Fibroblast of lung (primary cell): ENCODE results near the gene BLTP2.

Experiments used
- EZH2 ChIP-seq: IDR thresholded peaks from 2 replicates; pipeline ENCODE4 v1.5.1; 2012; ENCODE audit warnings: low read length, control low read depth, mild to moderate bottlenecking; ENCODE audit errors: missing control alignments
- TF ChIP-seq, protein P1 (sequence below), 2 donors: IDR thresholded peaks in 1 of 2; conservative IDR thresholded peaks in 1 of 2; 1 replicate in 1 of 2; 2 replicates in 1 of 2; pipeline ENCODE4 v1.5.1; 2011 to 2012; ENCODE audit warnings: low read length in 2 of 2, control low read depth in 1 of 2, inconsistent platforms in 1 of 2, low read depth in 1 of 2, mild to moderate bottlenecking in 1 of 2

DNA sequence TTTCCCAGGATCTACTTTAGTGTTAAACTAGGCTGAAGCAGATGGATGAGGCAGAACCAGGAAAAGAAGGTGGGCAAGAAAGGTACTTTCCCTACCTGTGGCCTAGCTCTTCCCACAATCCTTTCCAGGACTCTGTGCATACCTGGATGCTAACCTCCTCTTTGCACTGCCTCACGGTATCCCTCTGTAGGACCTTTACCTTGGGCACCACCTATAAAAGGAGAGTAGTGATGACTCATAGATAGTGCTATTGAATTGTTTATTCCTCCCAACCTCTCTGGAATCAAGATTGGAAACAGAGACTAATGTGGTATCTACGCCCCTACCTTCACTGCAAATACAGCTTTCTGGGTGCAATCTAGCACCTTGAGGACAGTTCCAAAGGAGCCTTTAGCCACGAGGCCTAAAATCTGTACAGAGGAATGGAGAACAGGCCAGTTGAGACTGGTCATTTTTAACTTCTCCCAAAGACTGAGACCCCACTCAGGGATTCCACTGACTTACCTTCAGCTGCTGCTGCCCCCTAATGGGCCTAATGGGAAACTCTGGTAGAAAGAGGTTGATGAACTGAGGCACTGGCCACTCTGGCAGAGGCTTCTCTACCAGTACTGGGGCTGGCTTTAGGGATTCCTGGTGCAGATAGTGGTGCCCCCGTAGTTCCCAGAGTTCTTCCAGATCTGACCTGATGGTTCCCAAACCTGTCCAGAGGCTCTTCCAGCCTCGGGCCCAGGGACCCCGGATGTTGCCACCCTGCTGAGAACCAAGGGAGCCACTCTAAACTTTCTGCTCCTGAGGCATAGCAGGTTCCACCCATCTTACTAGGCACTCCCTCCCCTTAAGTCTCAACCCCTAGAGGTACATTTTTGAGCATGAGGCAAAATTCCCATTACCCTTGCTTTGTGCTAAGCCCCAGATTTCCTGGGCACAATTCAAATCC, 31.8 kb downstream of the BLTP2 start:
- TF ChIP-seq, protein P1, sequence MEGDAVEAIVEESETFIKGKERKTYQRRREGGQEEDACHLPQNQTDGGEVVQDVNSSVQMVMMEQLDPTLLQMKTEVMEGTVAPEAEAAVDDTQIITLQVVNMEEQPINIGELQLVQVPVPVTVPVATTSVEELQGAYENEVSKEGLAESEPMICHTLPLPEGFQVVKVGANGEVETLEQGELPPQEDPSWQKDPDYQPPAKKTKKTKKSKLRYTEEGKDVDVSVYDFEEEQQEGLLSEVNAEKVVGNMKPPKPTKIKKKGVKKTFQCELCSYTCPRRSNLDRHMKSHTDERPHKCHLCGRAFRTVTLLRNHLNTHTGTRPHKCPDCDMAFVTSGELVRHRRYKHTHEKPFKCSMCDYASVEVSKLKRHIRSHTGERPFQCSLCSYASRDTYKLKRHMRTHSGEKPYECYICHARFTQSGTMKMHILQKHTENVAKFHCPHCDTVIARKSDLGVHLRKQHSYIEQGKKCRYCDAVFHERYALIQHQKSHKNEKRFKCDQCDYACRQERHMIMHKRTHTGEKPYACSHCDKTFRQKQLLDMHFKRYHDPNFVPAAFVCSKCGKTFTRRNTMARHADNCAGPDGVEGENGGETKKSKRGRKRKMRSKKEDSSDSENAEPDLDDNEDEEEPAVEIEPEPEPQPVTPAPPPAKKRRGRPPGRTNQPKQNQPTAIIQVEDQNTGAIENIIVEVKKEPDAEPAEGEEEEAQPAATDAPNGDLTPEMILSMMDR (conservative IDR thresholded peaks at IDR 0.05 in 1 of 2, IDR thresholded peaks at IDR 0.05 in 1 of 2; ENCODE audit: low read depth in 1 of 2, low read length in 2 of 2), result peak; percentile 69 to 83
- TF ChIP-seq EZH2, result no peak
